Prostate gland (tissue), 2 donors: ENCODE results near the gene IRF6. TPM values are rescaled to one million over a fixed set of nuclear protein-coding genes. Genes with fewer than 3 reads are reported as not detected.
A peak's percentile ranks its signal among the peaks of the same experiment; 100 is the strongest.

Experiments
- DNase-seq: peaks from one replicate; pipeline ENCODE4 v3.0.0-alpha.2; 2019; ENCODE audit warnings: low spot score
- H3K27ac ChIP-seq, 2 donors: fragments of 200-600 bp; sonication (generic); 2 replicates each; pipeline ENCODE4 v1.5.1; 2017 to 2019
- H3K27me3 ChIP-seq: fragments of 200-600 bp; sonication (generic); replicated peaks from 2 replicates; pipeline ENCODE4 v1.5.1; 2019; ENCODE audit not compliant: insufficient read depth
- H3K36me3 ChIP-seq, 2 donors: fragments of 200-600 bp; sonication (generic); 1 replicate in 1 of 2; 2 replicates in 1 of 2; pipeline versions ENCODE4 v1.5.1 to v1.8.1; 2017 to 2019
- H3K4me1 ChIP-seq: fragments of 200-600 bp; sonication (generic); replicated peaks from 2 replicates; pipeline ENCODE4 v1.5.1; 2019
- H3K4me3 ChIP-seq, 2 donors: fragments of 200-600 bp; sonication (generic); 2 replicates each; pipeline ENCODE4 v1.5.1; 2017 to 2019
- H3K9me3 ChIP-seq: fragments of 200-600 bp; sonication (generic); 2 replicates; pipeline ENCODE4 v1.5.1; 2017
- CTCF ChIP-seq, 4 experiments: fragments of 200-600 bp in 2 of 4; fragments of 450-650 bp in 2 of 4; sonication (generic) in 2 of 4; IDR thresholded peaks; 1 replicate in 3 of 4; 2 replicates in 1 of 4; pipeline ENCODE4 v1.5.1; 2016 to 2019; ENCODE audit warnings: antibody characterized with exemption in 4 of 4, mild to moderate bottlenecking in 2 of 4, moderate library complexity in 2 of 4
- POLR2A ChIP-seq: fragments of 450-650 bp; IDR thresholded peaks from one replicate; pipeline ENCODE4 v1.6.1; 2016; ENCODE audit warnings: antibody characterized with exemption, mild to moderate bottlenecking
- POLR2AphosphoS5 ChIP-seq: sonication (generic); formaldehyde crosslinking; IDR thresholded peaks from one replicate; pipeline ENCODE4 v1.6.1; 2017; ENCODE audit warnings: antibody characterized with exemption
- WGBS: methylation state at CpG from one replicate; pipeline ENCODE4 v1.1.5; 2018; 5-methylcytosine and 5-hydroxymethylcytosine counted together
- intact Hi-C: fragments of 100-400 bp; cut with DNase I; formaldehyde crosslinking; loops from one replicate; pipeline ENCODE4 v1.14.2; 2022
- total RNA-seq, 2 donors: library from RNA; depleted of rRNA; stranded (reverse); fragments of >200 nt; gene quantifications; one replicate each; pipeline ENCODE4 v1.1.0, GENCODE V29; 2016

Gene IRF6
- total RNA-seq, 2 donors from 2014 or later, result 59.8 to 118 TPM

- no peaks in the 10 kb centered on the region for H3K9me3 ChIP-seq
- intact Hi-C loops, result no loop called here
- WGBS, result 82% methylated on average over 4 of the region's 4 CpGs
- TF ChIP-seq POLR2AphosphoS5 (no peak), CTCF (IDR thresholded peaks at IDR 0.05) (no peak), POLR2A (no peak)
- H3K4me1 ChIP-seq, result no peaks in the 10 kb centered on the region
- no peak overlapping the region for H3K4me3 ChIP-seq
- no peaks in the 10 kb centered on the region for H3K36me3 ChIP-seq
- no peak overlapping the region for H3K27ac ChIP-seq
- no peak for DNase-seq
- H3K27me3 ChIP-seq, result no peaks in the 10 kb centered on the region
Measured at GRCh38 chr1:209809611-209810010, 3.7 kb upstream of the IRF6 start.

- Histone ChIP-seq H3K27me3 (no peaks in the 10 kb centered on the region), H3K27ac (no peak overlapping the region), H3K36me3 (no peaks in the 10 kb centered on the region), H3K9me3 (no peaks in the 10 kb centered on the region), H3K4me1 (no peaks in the 10 kb centered on the region), H3K4me3 (no peak overlapping the region)
- intact Hi-C loops, result no loop called here
- TF ChIP-seq POLR2A, result no peak
- no peak for TF ChIP-seq POLR2AphosphoS5
- no peak for TF ChIP-seq CTCF (IDR thresholded peaks at IDR 0.05)
- no peak for DNase-seq
Measured at GRCh38 chr1:209808059-209808581, 2.2 kb upstream of the IRF6 start.

GRCh38 chr1:209807509-209807908, 1.6 kb upstream of the IRF6 start:
- H3K36me3 ChIP-seq, result no peaks in the 10 kb centered on the region
- no peaks in the 10 kb centered on the region for H3K27me3 ChIP-seq
- 82% methylated on average over 4 of the region's 4 CpGs for WGBS
- H3K4me1 ChIP-seq, result no peaks in the 10 kb centered on the region
- no peak overlapping the region for H3K27ac ChIP-seq
- intact Hi-C loops, result no loop called here
- no peak for DNase-seq
- no peak overlapping the region for H3K4me3 ChIP-seq
- H3K9me3 ChIP-seq, result no peaks in the 10 kb centered on the region
- TF ChIP-seq POLR2A (no peak), POLR2AphosphoS5 (no peak), CTCF (IDR thresholded peaks at IDR 0.05) (no peak)

GRCh38 chr1:209805341-209805781, 581 bp downstream of the IRF6 start:
- no peak for DNase-seq
- H3K27ac ChIP-seq, result peak overlapping the region; percentile 92 to 96
- H3K27me3 ChIP-seq, result no peaks in the 10 kb centered on the region
- 17% methylated on average over 18 of the region's 19 CpGs for WGBS
- peaks cover 4% of the 10 kb centered on the region for H3K4me1 ChIP-seq
- no peaks in the 10 kb centered on the region for H3K36me3 ChIP-seq
- peak overlapping the region; percentile 51 to 52 for H3K4me3 ChIP-seq
- TF ChIP-seq CTCF (IDR thresholded peaks at IDR 0.05), result peak in 1 of 4 experiments; percentile 18
- TF ChIP-seq POLR2AphosphoS5, result no peak
- no peak for TF ChIP-seq POLR2A
- no peaks in the 10 kb centered on the region for H3K9me3 ChIP-seq
- intact Hi-C loops, result no loop called here

- DNase-seq, result no peak
- no peaks in the 10 kb centered on the region for H3K27me3 ChIP-seq
- peak overlapping the region; percentile 1 to 51 for H3K4me3 ChIP-seq
- peaks cover 4% of the 10 kb centered on the region for H3K4me1 ChIP-seq
- H3K9me3 ChIP-seq, result no peaks in the 10 kb centered on the region
- H3K27ac ChIP-seq, result peak overlapping the region; percentile 92 to 96
- WGBS, result 52% methylated on average over 1 of the region's 1 CpG
- H3K36me3 ChIP-seq, result no peaks in the 10 kb centered on the region
- no peak for TF ChIP-seq CTCF (IDR thresholded peaks at IDR 0.05)
- TF ChIP-seq POLR2AphosphoS5, result peak; percentile 4
- intact Hi-C loops, result no loop called here
Measured at GRCh38 chr1:209803568-209803967, 2.4 kb downstream of the IRF6 start.
